ENCODE data around the gene PSMD13.

- no peak for TF ChIP-seq ZNF333 (CRISPR knock-in tag; IDR thresholded peaks at IDR 0.05; ENCODE audit: borderline replicate concordance)
- TF ChIP-seq, protein P1, sequence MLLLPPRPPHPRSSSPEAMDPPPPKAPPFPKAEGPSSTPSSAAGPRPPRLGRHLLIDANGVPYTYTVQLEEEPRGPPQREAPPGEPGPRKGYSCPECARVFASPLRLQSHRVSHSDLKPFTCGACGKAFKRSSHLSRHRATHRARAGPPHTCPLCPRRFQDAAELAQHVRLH (CRISPR knock-in tag; IDR thresholded peaks at IDR 0.05; ENCODE audit: borderline replicate concordance, low read depth) = no peak
- TF ChIP-seq CTCF (CRISPR knock-in tag; IDR thresholded peaks at IDR 0.05) = no peak
- no peak for TF ChIP-seq SMARCC2 (IDR thresholded peaks at IDR 0.05)
- TF ChIP-seq NR3C1 (CRISPR knock-in tag; IDR thresholded peaks at IDR 0.05) = no peak
- TF ChIP-seq CREM (IDR thresholded peaks at IDR 0.05) = no peak
- TF ChIP-seq CREM (CRISPR knock-in tag; IDR thresholded peaks at IDR 0.05) = no peak
- no peak for TF ChIP-seq ZNF292 (CRISPR knock-in tag; IDR thresholded peaks at IDR 0.05; ENCODE audit: borderline replicate concordance, low read depth)
- no peak for TF ChIP-seq PITX1 (CRISPR knock-in tag; IDR thresholded peaks at IDR 0.05)
- TF ChIP-seq, protein P2, sequence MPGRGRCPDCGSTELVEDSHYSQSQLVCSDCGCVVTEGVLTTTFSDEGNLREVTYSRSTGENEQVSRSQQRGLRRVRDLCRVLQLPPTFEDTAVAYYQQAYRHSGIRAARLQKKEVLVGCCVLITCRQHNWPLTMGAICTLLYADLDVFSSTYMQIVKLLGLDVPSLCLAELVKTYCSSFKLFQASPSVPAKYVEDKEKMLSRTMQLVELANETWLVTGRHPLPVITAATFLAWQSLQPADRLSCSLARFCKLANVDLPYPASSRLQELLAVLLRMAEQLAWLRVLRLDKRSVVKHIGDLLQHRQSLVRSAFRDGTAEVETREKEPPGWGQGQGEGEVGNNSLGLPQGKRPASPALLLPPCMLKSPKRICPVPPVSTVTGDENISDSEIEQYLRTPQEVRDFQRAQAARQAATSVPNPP (CRISPR knock-in tag; IDR thresholded peaks at IDR 0.05) = no peak
- no peak for TF ChIP-seq KAT7 (CRISPR knock-in tag; IDR thresholded peaks at IDR 0.05; ENCODE audit: borderline replicate concordance)
- no peak for TF ChIP-seq REST (IDR thresholded peaks at IDR 0.05; ENCODE audit: borderline replicate concordance in 1 of 2, low read depth in 1 of 2, low read length in 2 of 2)
These were observed 32.1 kb upstream of the PSMD13 start for GRCh38 chr11:204587-205109.

All from HepG2 (cell line).